CD4-positive, alpha-beta T cell treated with Interleukin-6 at 100 ng/mL for 8 hours (primary cell): ENCODE results near the gene ELK1.

ENCODE experiments used
- DNase-seq: peaks from one replicate; pipeline ENCODE4 v3.0.0-alpha.2; 2020; ENCODE audit warnings: mixed read lengths, low spot score

ELK1 gene

GRCh38 chrX:47644557-47645091, 5.7 kb downstream of the ELK1 start:
- peak; percentile 18 for DNase-seq

- no peak for DNase-seq
These were observed 6.4 kb downstream of the ELK1 start for GRCh38 chrX:47643926-47644325.

- DNase-seq, result no peak
These were observed 11.5 kb downstream of the ELK1 start for GRCh38 chrX:47638816-47639215.

GRCh38 chrX:47637546-47638195, 12.7 kb downstream of the ELK1 start:
- DNase-seq, result peak; percentile 42

GRCh38 chrX:47634871-47635575, 15.3 kb downstream of the ELK1 start:
- no peak for DNase-seq

GRCh38 chrX:47633689-47634590, 16.4 kb downstream of the ELK1 start:
- DNase-seq, result no peak

- no peak for DNase-seq
These were observed 17.7 kb downstream of the ELK1 start for GRCh38 chrX:47632666-47633065.

- DNase-seq, result no peak
These were observed 18.7 kb downstream of the ELK1 start for GRCh38 chrX:47631676-47632075.

GRCh38 chrX:47629419-47630200, 20.8 kb downstream of the ELK1 start, which contains the start of gene CFP:
CFP (minus strand) TSS chrX:47629930; CDS start chrX:47629844, 86 bp downstream.
- peak; percentile 28 for DNase-seq

GRCh38 chrX:47628982-47629381, 21.4 kb downstream of the ELK1 start:
- DNase-seq, result peak; percentile 29

GRCh38 chrX:47625365-47625764, 25.0 kb downstream of the ELK1 start:
- DNase-seq, result no peak

- DNase-seq, result peak; percentile 42
These were observed 26.8 kb downstream of the ELK1 start for GRCh38 chrX:47623540-47624027.

GRCh38 chrX:47621851-47622250, 28.5 kb downstream of the ELK1 start:
- no peak for DNase-seq

- DNase-seq, result no peak
These were observed 30.1 kb downstream of the ELK1 start for GRCh38 chrX:47620303-47620685.

GRCh38 chrX:47619486-47620302, 30.7 kb downstream of the ELK1 start, which contains the start of gene SYN1:
SYN1 (minus strand) TSS chrX:47619857; CDS start chrX:47619728, 129 bp downstream.
- DNase-seq, result peak; percentile 69

GRCh38 chrX:47618923-47619485, 31.4 kb downstream of the ELK1 start:
- DNase-seq, result no peak

- DNase-seq, result no peak
These were observed 35.7 kb downstream of the ELK1 start for GRCh38 chrX:47614618-47615017.

GRCh38 chrX:47613082-47613481, 37.3 kb downstream of the ELK1 start:
- no peak for DNase-seq

GRCh38 chrX:47612418-47612817, 37.9 kb downstream of the ELK1 start:
- no peak for DNase-seq

GRCh38 chrX:47611926-47612325, 38.4 kb downstream of the ELK1 start:
- DNase-seq, result no peak
